Subcutaneous adipose tissue (tissue), 4 donors: ENCODE data around the gene ARHGEF2. TPM values are rescaled to one million over a fixed set of nuclear protein-coding genes. Genes with fewer than 3 reads are reported as not detected.

Experiments used
- small RNA-seq: library from RNA; depleted of rRNA; stranded (forward); fragments of <200 nt; gene quantifications from one replicate; pipeline ENCODE3, GENCODE V24; 2016
- total RNA-seq, 4 donors: library from RNA; depleted of rRNA; stranded (reverse); fragments of >200 nt; gene quantifications; one replicate each; pipeline ENCODE4 v1.1.0, GENCODE V29; 2016
- TF ChIP-seq, protein P1 (sequence below): fragments of 450-650 bp; IDR thresholded peaks from one replicate; pipeline ENCODE4 v1.5.1; 2016; ENCODE audit warnings: low read depth, mild to moderate bottlenecking, control low read depth, antibody characterized with exemption, moderate library complexity

The ARHGEF2 gene
- total RNA-seq, 4 donors from 2014 or later = 77.9 to 143 (median 131) TPM

DNA sequence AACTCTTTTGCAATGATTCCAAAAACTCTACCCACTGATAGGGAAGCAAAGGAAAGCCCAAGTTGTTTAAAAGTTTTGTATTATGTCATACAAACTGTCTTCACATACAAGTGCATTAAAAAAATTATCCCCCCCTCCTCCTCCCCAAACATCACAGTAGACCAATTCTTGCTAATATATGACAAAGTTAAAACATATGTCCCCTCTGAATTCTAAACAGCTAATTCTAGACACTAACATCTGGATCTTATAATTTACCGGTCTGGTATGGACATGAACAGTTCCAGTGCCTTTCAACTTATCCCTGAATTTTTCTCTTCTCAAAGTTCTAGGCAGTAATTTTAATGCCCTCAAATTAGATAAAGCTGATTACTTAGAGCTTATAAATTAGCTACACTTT, 80.6 kb downstream of the ARHGEF2 start:
- TF ChIP-seq, protein P1, sequence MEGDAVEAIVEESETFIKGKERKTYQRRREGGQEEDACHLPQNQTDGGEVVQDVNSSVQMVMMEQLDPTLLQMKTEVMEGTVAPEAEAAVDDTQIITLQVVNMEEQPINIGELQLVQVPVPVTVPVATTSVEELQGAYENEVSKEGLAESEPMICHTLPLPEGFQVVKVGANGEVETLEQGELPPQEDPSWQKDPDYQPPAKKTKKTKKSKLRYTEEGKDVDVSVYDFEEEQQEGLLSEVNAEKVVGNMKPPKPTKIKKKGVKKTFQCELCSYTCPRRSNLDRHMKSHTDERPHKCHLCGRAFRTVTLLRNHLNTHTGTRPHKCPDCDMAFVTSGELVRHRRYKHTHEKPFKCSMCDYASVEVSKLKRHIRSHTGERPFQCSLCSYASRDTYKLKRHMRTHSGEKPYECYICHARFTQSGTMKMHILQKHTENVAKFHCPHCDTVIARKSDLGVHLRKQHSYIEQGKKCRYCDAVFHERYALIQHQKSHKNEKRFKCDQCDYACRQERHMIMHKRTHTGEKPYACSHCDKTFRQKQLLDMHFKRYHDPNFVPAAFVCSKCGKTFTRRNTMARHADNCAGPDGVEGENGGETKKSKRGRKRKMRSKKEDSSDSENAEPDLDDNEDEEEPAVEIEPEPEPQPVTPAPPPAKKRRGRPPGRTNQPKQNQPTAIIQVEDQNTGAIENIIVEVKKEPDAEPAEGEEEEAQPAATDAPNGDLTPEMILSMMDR = no peak

Small RNA genes within 50 kb of the gene (small RNA-seq; reads per million reads assigned to genes)
- gene MIR6738 (not detected), gene SCARNA4 (not detected), gene SNORA80E (121 reads per million, percentile 98 among the genes with 10 or more reads in this experiment)

Other genes starting within 250 kb of the ARHGEF2 start
- 10 to 100 TPM; 30.9 to 42.8 (median 36.3) TPM for gene GON4L, start 121.3 kb downstream of the ARHGEF2 start, total RNA-seq
- gene SYT11, start 119.0 kb downstream of the ARHGEF2 start, total RNA-seq = 10 to 100 TPM in 1 of 4 donors, 1 to 10 TPM in 3; 4.3 to 13.8 (median 5.2) TPM
- 10 to 100 TPM; 24.3 to 40.1 (median 28.4) TPM for gene RIT1, start 67.2 kb downstream of the ARHGEF2 start, total RNA-seq
- gene KHDC4, start 44.1 kb downstream of the ARHGEF2 start, total RNA-seq = 10 to 100 TPM; 30.9 to 62.0 (median 39.5) TPM
- gene RXFP4, start 36.9 kb downstream of the ARHGEF2 start, total RNA-seq = not detected
- 100 to 1,000 TPM; 117 to 238 (median 185) TPM for gene SSR2, start 42.4 kb upstream of the ARHGEF2 start, total RNA-seq
- gene UBQLN4, start 75.3 kb upstream of the ARHGEF2 start, total RNA-seq = 10 to 100 TPM; 15.1 to 16.5 (median 16.2) TPM
- gene LAMTOR2, start 76.2 kb upstream of the ARHGEF2 start, total RNA-seq = 10 to 100 TPM; 51.7 to 80.1 (median 66.9) TPM
- gene RAB25, start 82.6 kb upstream of the ARHGEF2 start, total RNA-seq = not detected
- under 1 TPM; 0.17 to 0.57 (median 0.27) TPM for gene MEX3A, start 103.9 kb upstream of the ARHGEF2 start, total RNA-seq
- 100 to 1,000 TPM; 210 to 349 (median 281) TPM for gene LMNA, start 136.2 kb upstream of the ARHGEF2 start, total RNA-seq
- gene SEMA4A, start 175.0 kb upstream of the ARHGEF2 start, total RNA-seq = 1 to 10 TPM; 2.6 to 3.4 (median 3.0) TPM
- gene SLC25A44, start 215.6 kb upstream of the ARHGEF2 start, total RNA-seq = 10 to 100 TPM in 3 of 4 donors, 1 to 10 TPM in 1; 7.9 to 22.3 (median 13.1) TPM
- 10 to 100 TPM; 36.3 to 51.2 (median 41.0) TPM for gene PMF1, start 234.5 kb upstream of the ARHGEF2 start, total RNA-seq